H9 (cell line): Measurements from ENCODE around the gene UPB1. TPM values are rescaled to one million over a fixed set of nuclear protein-coding genes. Genes with fewer than 3 reads are reported as not detected.

Source experiments
- DNase-seq: peaks from one replicate; pipeline ENCODE4 v3.0.0-alpha.2; 2017
- H2AFZ ChIP-seq: one replicate; pipeline ENCODE4 v1.6.1; 2013; ENCODE audit warnings: mild to moderate bottlenecking, low read length, control low read depth, moderate library complexity
- H2AK5ac ChIP-seq: 2 replicates; pipeline ENCODE4 v1.6.1; 2013; ENCODE audit warnings: low read length, control low read depth, mixed read lengths; ENCODE audit not compliant: insufficient read length
- H2BK120ac ChIP-seq: one replicate; pipeline ENCODE4 v1.6.1; 2013; ENCODE audit warnings: low read depth, mild to moderate bottlenecking, low read length, control low read depth, inconsistent platforms; ENCODE audit not compliant: poor library complexity, severe bottlenecking
- H2BK12ac ChIP-seq: 2 replicates; pipeline ENCODE4 v1.6.1; 2013; ENCODE audit warnings: low read length, control low read depth, mixed read lengths, low read depth; ENCODE audit not compliant: insufficient read length
- H2BK15ac ChIP-seq: 2 replicates; pipeline ENCODE4 v1.6.1; 2013; ENCODE audit warnings: low read depth, low read length, control low read depth
- H2BK20ac ChIP-seq: one replicate; pipeline ENCODE4 v1.6.1; 2013; ENCODE audit warnings: low read depth, mild to moderate bottlenecking, low read length, control low read depth, inconsistent platforms; ENCODE audit not compliant: poor library complexity, severe bottlenecking
- H2BK5ac ChIP-seq: 2 replicates; pipeline ENCODE4 v1.6.1; 2013; ENCODE audit warnings: low read length, control low read depth, mixed read lengths; ENCODE audit not compliant: insufficient read length
- H3K14ac ChIP-seq: 2 replicates; pipeline ENCODE4 v1.6.1; 2013; ENCODE audit warnings: low read length, control low read depth; ENCODE audit not compliant: insufficient read depth
- H3K18ac ChIP-seq: 2 replicates; pipeline ENCODE4 v1.6.1; 2013; ENCODE audit warnings: low read depth, mild to moderate bottlenecking, mixed read lengths, low read length, control low read depth; ENCODE audit not compliant: insufficient read length
- H3K23ac ChIP-seq: 2 replicates; pipeline ENCODE4 v1.6.1; 2013; ENCODE audit warnings: low read length, control low read depth, mixed read lengths, low read depth; ENCODE audit not compliant: insufficient read length
- H3K23me2 ChIP-seq: 2 replicates; pipeline ENCODE4 v1.6.1; 2013; ENCODE audit warnings: low read depth, mild to moderate bottlenecking, mixed read lengths, low read length, control low read depth; ENCODE audit not compliant: insufficient read length, poor library complexity, severe bottlenecking
- H3K27ac ChIP-seq: 2 replicates; pipeline ENCODE4 v1.5.1; 2013; ENCODE audit warnings: low read length, control low read depth, mixed read lengths, low read depth; ENCODE audit not compliant: insufficient read length
- H3K27me3 ChIP-seq: 2 replicates; pipeline ENCODE4 v1.6.1; 2013; ENCODE audit warnings: low read length, control low read depth, inconsistent platforms; ENCODE audit not compliant: insufficient read depth
- H3K4ac ChIP-seq: 2 replicates; pipeline ENCODE4 v1.6.1; 2013; ENCODE audit warnings: low read depth, mild to moderate bottlenecking, control low read depth, inconsistent platforms, low read length, moderate library complexity
- H3K4me1 ChIP-seq: 2 replicates; pipeline ENCODE4 v1.6.1; 2013; ENCODE audit warnings: low read length, control low read depth, inconsistent platforms; ENCODE audit not compliant: insufficient read depth
- H3K4me2 ChIP-seq: 2 replicates; pipeline ENCODE4 v1.6.1; 2013; ENCODE audit warnings: low read length, control low read depth, mixed read lengths; ENCODE audit not compliant: insufficient read length, insufficient read depth
- H3K56ac ChIP-seq: 2 replicates; pipeline ENCODE4 v1.6.1; 2013; ENCODE audit warnings: low read depth, mild to moderate bottlenecking, mixed read lengths, low read length, control low read depth; ENCODE audit not compliant: insufficient read length
- H3K79me1 ChIP-seq: 2 replicates; pipeline ENCODE4 v1.6.1; 2013; ENCODE audit warnings: low read depth, mild to moderate bottlenecking, moderate library complexity, low read length, control low read depth, inconsistent platforms; ENCODE audit not compliant: insufficient read depth, poor library complexity, severe bottlenecking
- H3K79me2 ChIP-seq: 2 replicates; pipeline ENCODE4 v1.6.1; 2013; ENCODE audit warnings: low read length, control low read depth, inconsistent platforms; ENCODE audit not compliant: insufficient read depth
- H3K9ac ChIP-seq: 2 replicates; pipeline ENCODE4 v1.6.1; 2013; ENCODE audit warnings: low read length, control low read depth, mixed read lengths; ENCODE audit not compliant: insufficient read length; ENCODE audit errors: extremely low read depth
- H3K9me3 ChIP-seq: one replicate; pipeline ENCODE4 v1.6.1; 2013; ENCODE audit warnings: low read depth, low read length, inconsistent platforms; ENCODE audit not compliant: control insufficient read depth
- H3T11ph ChIP-seq: one replicate; pipeline ENCODE4 v1.6.1; 2013; ENCODE audit warnings: mild to moderate bottlenecking, low read length, control low read depth, inconsistent platforms
- H4K20me1 ChIP-seq: one replicate; pipeline ENCODE4 v1.6.1; 2013; ENCODE audit not compliant: control insufficient read depth, insufficient read length, insufficient read depth
- H4K5ac ChIP-seq: 2 replicates; pipeline ENCODE4 v1.6.1; 2013; ENCODE audit warnings: low read depth, mild to moderate bottlenecking, mixed read lengths, low read length, control low read depth; ENCODE audit not compliant: insufficient read length
- H4K8ac ChIP-seq: replicated peaks from 2 replicates; pipeline ENCODE4 v1.6.1; 2013; ENCODE audit warnings: low read length, control low read depth, mixed read lengths, low read depth; ENCODE audit not compliant: insufficient read length
- H4K91ac ChIP-seq: 2 replicates; pipeline ENCODE4 v1.6.1; 2013; ENCODE audit warnings: low read depth, mild to moderate bottlenecking, moderate library complexity, mixed read lengths, low read length, control low read depth; ENCODE audit not compliant: insufficient read length
- H3K27ac Mint-ChIP-seq, 3 experiments: 2 replicates in 2 of 3; 3 replicates in 1 of 3; pipeline ENCODE4 v1.8.0; 2020 to 2021; ENCODE audit warnings: mixed read lengths in 3 of 3, mild to moderate bottlenecking in 1 of 3, moderate library complexity in 1 of 3
- H3K27me3 Mint-ChIP-seq: 2 replicates; pipeline ENCODE4 v1.8.0; 2021; ENCODE audit warnings: low read depth, mild to moderate bottlenecking, moderate library complexity, mixed read lengths
- H3K36me3 Mint-ChIP-seq, 3 experiments: 2 replicates in 2 of 3; 3 replicates in 1 of 3; pipeline ENCODE4 v1.8.0; 2020 to 2021; ENCODE audit warnings: low read depth in 3 of 3, mixed read lengths in 3 of 3; ENCODE audit not compliant: insufficient read depth in 1 of 3
- H3K4me1 Mint-ChIP-seq, 2 experiments: 2 replicates each; pipeline ENCODE4 v1.8.0; 2020; ENCODE audit warnings: mixed read lengths in 2 of 2
- H3K4me3 Mint-ChIP-seq, 2 experiments: 2 replicates in 1 of 2; 3 replicates in 1 of 2; pipeline ENCODE4 v1.8.0; 2020 to 2021; ENCODE audit warnings: mild to moderate bottlenecking in 2 of 2, mixed read lengths in 2 of 2, moderate library complexity in 1 of 2
- H3K9me3 Mint-ChIP-seq, 2 experiments: 2 replicates in 1 of 2; 3 replicates in 1 of 2; pipeline ENCODE4 v1.8.0; 2020; ENCODE audit warnings: mild to moderate bottlenecking in 2 of 2, mixed read lengths in 2 of 2, moderate library complexity in 1 of 2
- CTCF ChIP-seq: fragments of 200-600 bp; sonication (generic); conservative IDR thresholded peaks from 3 replicates; pipeline ENCODE4 v1.8.0; 2021; ENCODE audit warnings: antibody characterized with exemption, mild to moderate bottlenecking
- WGBS: extraction: QIAGEN DNeasy Blood & Tissue Kit; methylation state at CpG from one replicate; pipeline ENCODE4 v1.1.7; 2013; ENCODE audit warnings: missing lambda C conversion rate, low lambda C conversion rate, mixed read lengths; ENCODE audit not compliant: insufficient read length; ENCODE audit errors: extremely low coverage; 5-methylcytosine and 5-hydroxymethylcytosine counted together
- total RNA-seq: library from RNA; stranded (reverse); gene quantifications from 2 replicates; pipeline ENCODE4 v1.2.1, GENCODE V29; 2021

The UPB1 gene
- total RNA-seq, 1 experiment from 2014 or later = not detected

- no peaks in the 10 kb centered on the region for H3K36me3 Mint-ChIP-seq
- Histone ChIP-seq H3K27ac (no peak overlapping the region), H2AFZ (no peak overlapping the region), H3K14ac (no peak overlapping the region), H3K9me3 (no peaks in the 10 kb centered on the region), H3K18ac (no peak overlapping the region), H3K4me1 (no peaks in the 10 kb centered on the region; the same call in 1 of the 2 replicates), H3K23ac (no peak overlapping the region), H2BK15ac (no peak overlapping the region), H3K79me2 (no peaks in the 10 kb centered on the region), H2AK5ac (no peak overlapping the region), H2BK5ac (no peak overlapping the region), H3T11ph (no peak overlapping the region), H2BK20ac (no peak overlapping the region), H3K23me2 (no peaks in the 10 kb centered on the region), H3K79me1 (no peaks in the 10 kb centered on the region), H3K27me3 (no peaks in the 10 kb centered on the region), H4K5ac (no peak overlapping the region), H2BK120ac (no peak overlapping the region), H4K91ac (no peak overlapping the region), H4K8ac (no peak overlapping the region), H3K9ac (no peak overlapping the region), H3K4me2 (no peak overlapping the region), H3K56ac (no peak overlapping the region), H2BK12ac (no peak overlapping the region), H3K4ac (no peak overlapping the region), H4K20me1 (no peaks in the 10 kb centered on the region)
- H3K27me3 Mint-ChIP-seq = peaks cover 3% of the 10 kb centered on the region; the same call in 1 of the 2 replicates
- no CpG with 5 or more reads among the region's 3 CpGs for WGBS
- no peak for TF ChIP-seq CTCF
- peaks cover 13 to 16% of the 10 kb centered on the region in 2 experiments for H3K4me1 Mint-ChIP-seq
- no peak overlapping the region for H3K27ac Mint-ChIP-seq
- DNase-seq = no peak
- H3K9me3 Mint-ChIP-seq = no peaks in the 10 kb centered on the region
- H3K4me3 Mint-ChIP-seq = no peak overlapping the region
Observed at GRCh38 chr22:24465975-24466374, 29.2 kb upstream of the UPB1 start.
